CD4-positive, alpha-beta T cell treated with Interleukin-4 for 1 hour (primary cell): ENCODE measurements around the gene EPN1.

Source experiments
- DNase-seq, 2 donors: peaks; one replicate each; pipeline ENCODE4 v3.0.0-alpha.2; 2020 to 2022

Gene EPN1

GRCh38 chr19:55646889-55647731 lies 27.9 kb upstream of the EPN1 start:
- peak in 1 of 2 donors; percentile 29 for DNase-seq

GRCh38 chr19:55647732-55648584 lies 27.1 kb upstream of the EPN1 start, which contains the start of gene CCDC106:
TSS of gene CCDC106 (plus strand) at chr19:55648212. CDS start at chr19:55649047, 835 bp downstream.
- DNase-seq, result peak; percentile 37 to 49

GRCh38 chr19:55648585-55649267 lies 26.3 kb upstream of the EPN1 start:
- no peak for DNase-seq

GRCh38 chr19:55649268-55650125 lies 25.5 kb upstream of the EPN1 start:
- no peak for DNase-seq

- no peak for DNase-seq
Measured at GRCh38 chr19:55650126-55650557, 24.9 kb upstream of the EPN1 start.

GRCh38 chr19:55650602-55651230 lies 24.3 kb upstream of the EPN1 start:
- DNase-seq, result no peak

- DNase-seq, result no peak
Measured at GRCh38 chr19:55651236-55651635, 23.8 kb upstream of the EPN1 start.

- DNase-seq, result no peak
Measured at GRCh38 chr19:55652311-55653128, 22.5 kb upstream of the EPN1 start.

GRCh38 chr19:55653651-55654322 lies 21.2 kb upstream of the EPN1 start:
- DNase-seq, result peak; percentile 99 to 100

- DNase-seq, result peak; percentile 100
Measured at GRCh38 chr19:55654323-55654867, 20.6 kb upstream of the EPN1 start.

GRCh38 chr19:55654868-55655647 lies 20.0 kb upstream of the EPN1 start, which contains the start of gene U2AF2:
TSS of gene U2AF2 (plus strand) at chr19:55655035. CDS start at chr19:55655105, 70 bp downstream.
- peak; percentile 96 to 97 for DNase-seq

- no peak for DNase-seq
Measured at GRCh38 chr19:55655648-55656040, 19.4 kb upstream of the EPN1 start.

GRCh38 chr19:55656552-55656951 lies 18.5 kb upstream of the EPN1 start:
- no peak for DNase-seq

- DNase-seq, result peak in 1 of 2 donors; percentile 31
Measured at GRCh38 chr19:55656988-55657747, 17.9 kb upstream of the EPN1 start.

- DNase-seq, result no peak
Measured at GRCh38 chr19:55658846-55659459, 16.1 kb upstream of the EPN1 start.

- no peak for DNase-seq
Measured at GRCh38 chr19:55659822-55660221, 15.2 kb upstream of the EPN1 start.

- no peak for DNase-seq
Measured at GRCh38 chr19:55660404-55660803, 14.6 kb upstream of the EPN1 start.

GRCh38 chr19:55660991-55661390 lies 14.0 kb upstream of the EPN1 start:
- no peak for DNase-seq
